DOHH2 (cell line): ENCODE results near the gene CDK5RAP3.

Experiments used
- H3F3A ChIP-seq: fragments of 200-600 bp; sonication (generic), shearing (Covaris generic); 2 replicates; pipeline ENCODE4 v1.6.0; 2016; ENCODE audit warnings: antibody characterized with exemption, mild to moderate bottlenecking; ENCODE audit not compliant: control insufficient read depth, insufficient read depth
- H3K27ac ChIP-seq: fragments of 200-600 bp; sonication (generic); 2 replicates; pipeline ENCODE4 v1.5.1; 2014; ENCODE audit warnings: low read depth, mild to moderate bottlenecking, low read length, moderate library complexity
- H3K27me3 ChIP-seq: fragments of 200-600 bp; sonication (generic); 2 replicates; pipeline ENCODE4 v1.6.1; 2014; ENCODE audit warnings: mild to moderate bottlenecking, low read length, mixed read lengths; ENCODE audit not compliant: control insufficient read depth
- H3K36me3 ChIP-seq: fragments of 200-600 bp; sonication (generic); 2 replicates; pipeline ENCODE4 v1.6.1; 2014; ENCODE audit warnings: mild to moderate bottlenecking, low read length, moderate library complexity, mixed read lengths; ENCODE audit not compliant: control insufficient read depth
- H3K4me1 ChIP-seq: fragments of 200-600 bp; sonication (generic); 2 replicates; pipeline ENCODE4 v1.6.1; 2014; ENCODE audit warnings: mild to moderate bottlenecking, low read length, mixed read lengths; ENCODE audit not compliant: control insufficient read depth
- H3K4me2 ChIP-seq: fragments of 200-600 bp; sonication (generic); 2 replicates; pipeline ENCODE4 v1.6.0; 2014; ENCODE audit warnings: mild to moderate bottlenecking, low read length, moderate library complexity
- H3K4me3 ChIP-seq: fragments of 200-600 bp; sonication (generic); 2 replicates; pipeline ENCODE4 v1.5.1; 2014; ENCODE audit warnings: mild to moderate bottlenecking, low read length, mixed read lengths
- H3K79me2 ChIP-seq: fragments of 200-600 bp; sonication (generic); 2 replicates; pipeline ENCODE4 v1.6.1; 2014; ENCODE audit warnings: mild to moderate bottlenecking, low read length, mixed read lengths; ENCODE audit not compliant: control insufficient read depth
- H3K9me2 ChIP-seq: fragments of 200-600 bp; sonication (generic); replicated peaks from 2 replicates; pipeline ENCODE4 v1.6.1; 2014; ENCODE audit warnings: mild to moderate bottlenecking, low read length, mixed read lengths; ENCODE audit not compliant: control insufficient read depth
- H3K9me3 ChIP-seq: fragments of 200-600 bp; sonication (generic); 2 replicates; pipeline ENCODE4 v1.6.1; 2014; ENCODE audit warnings: antibody characterized with exemption, low read length, mixed read lengths; ENCODE audit not compliant: control insufficient read depth, insufficient read depth
- H4K20me1 ChIP-seq: fragments of 200-600 bp; sonication (generic); 2 replicates; pipeline ENCODE4 v1.6.0; 2014; ENCODE audit warnings: low read depth, mild to moderate bottlenecking, antibody characterized with exemption, low read length, moderate library complexity; ENCODE audit not compliant: control insufficient read depth, insufficient read depth
- EZH2phosphoT487 ChIP-seq: fragments of 200-600 bp; sonication (generic); IDR thresholded peaks from 2 replicates; pipeline ENCODE4 v1.6.1; 2017; ENCODE audit warnings: borderline replicate concordance, mild to moderate bottlenecking, antibody characterized with exemption, low read length, moderate library complexity, mixed read lengths
- TF ChIP-seq, protein P1 (sequence below): fragments of 200-600 bp; sonication (generic); IDR thresholded peaks from one replicate; pipeline ENCODE4 v1.5.1; 2014; ENCODE audit warnings: antibody characterized with exemption, mild to moderate bottlenecking, low read depth, low read length; ENCODE audit not compliant: poor library complexity, severe bottlenecking

The CDK5RAP3 gene

GRCh38 chr17:47982091-47982617, 11.2 kb downstream of the CDK5RAP3 start:
- TF ChIP-seq, protein P1, sequence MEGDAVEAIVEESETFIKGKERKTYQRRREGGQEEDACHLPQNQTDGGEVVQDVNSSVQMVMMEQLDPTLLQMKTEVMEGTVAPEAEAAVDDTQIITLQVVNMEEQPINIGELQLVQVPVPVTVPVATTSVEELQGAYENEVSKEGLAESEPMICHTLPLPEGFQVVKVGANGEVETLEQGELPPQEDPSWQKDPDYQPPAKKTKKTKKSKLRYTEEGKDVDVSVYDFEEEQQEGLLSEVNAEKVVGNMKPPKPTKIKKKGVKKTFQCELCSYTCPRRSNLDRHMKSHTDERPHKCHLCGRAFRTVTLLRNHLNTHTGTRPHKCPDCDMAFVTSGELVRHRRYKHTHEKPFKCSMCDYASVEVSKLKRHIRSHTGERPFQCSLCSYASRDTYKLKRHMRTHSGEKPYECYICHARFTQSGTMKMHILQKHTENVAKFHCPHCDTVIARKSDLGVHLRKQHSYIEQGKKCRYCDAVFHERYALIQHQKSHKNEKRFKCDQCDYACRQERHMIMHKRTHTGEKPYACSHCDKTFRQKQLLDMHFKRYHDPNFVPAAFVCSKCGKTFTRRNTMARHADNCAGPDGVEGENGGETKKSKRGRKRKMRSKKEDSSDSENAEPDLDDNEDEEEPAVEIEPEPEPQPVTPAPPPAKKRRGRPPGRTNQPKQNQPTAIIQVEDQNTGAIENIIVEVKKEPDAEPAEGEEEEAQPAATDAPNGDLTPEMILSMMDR = no peak
- no peak for TF ChIP-seq EZH2phosphoT487
- 0 out of 2 replicates have a peak, but pooled peaks cover 4% of the 10 kb centered on the region for H4K20me1 ChIP-seq
- no peaks in the 10 kb centered on the region for H3K27me3 ChIP-seq
- no peaks in the 10 kb centered on the region for H3K9me2 ChIP-seq
- H3K79me2 ChIP-seq = no peaks in the 10 kb centered on the region
- peaks cover 59% of the 10 kb centered on the region for H3K36me3 ChIP-seq
- no peak overlapping the region for H3K4me3 ChIP-seq
- 0 out of 2 replicates have a peak, but pooled peaks cover 2% of the 10 kb centered on the region for H3K4me1 ChIP-seq
- no peaks in the 10 kb centered on the region for H3F3A ChIP-seq
- H3K9me3 ChIP-seq = no peaks in the 10 kb centered on the region
- no peak overlapping the region for H3K4me2 ChIP-seq
- no peak overlapping the region for H3K27ac ChIP-seq

DNA sequence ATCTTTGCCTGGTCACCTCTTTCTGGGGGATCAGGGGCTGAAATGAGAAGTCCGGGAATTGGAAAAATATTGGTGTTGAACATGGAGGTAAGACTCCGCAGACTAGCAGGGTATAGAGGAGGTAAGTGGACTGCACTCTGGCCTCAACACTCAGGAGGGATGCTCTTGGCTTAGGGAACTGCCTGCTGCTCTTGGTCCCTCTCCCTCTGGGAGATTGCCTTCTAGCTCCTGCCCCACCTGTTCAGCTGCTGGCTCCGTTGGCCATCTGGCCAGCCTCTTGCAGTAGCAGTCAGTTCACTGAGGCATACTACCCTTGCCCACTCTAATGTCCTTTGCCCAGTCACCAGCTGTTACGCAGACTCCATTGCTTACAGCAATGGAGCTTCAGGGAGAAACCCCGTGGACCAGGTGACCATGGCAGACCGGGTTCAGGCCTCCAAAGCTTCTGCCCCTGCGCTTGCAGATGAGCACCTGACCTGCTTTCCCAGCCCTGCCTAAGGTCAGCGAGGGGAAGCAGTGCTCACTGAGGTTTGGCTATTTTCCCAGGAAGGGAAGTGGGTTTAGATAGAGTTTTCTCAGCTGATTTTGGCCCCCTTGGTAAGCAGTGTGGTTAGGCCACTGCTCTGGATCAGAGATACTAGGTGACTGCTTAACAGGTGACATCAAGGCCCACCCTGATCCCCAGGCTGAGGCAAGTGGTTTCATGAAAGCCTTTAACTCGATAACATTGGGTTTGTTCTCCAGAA, 11.9 kb downstream of the CDK5RAP3 start:
- Histone ChIP-seq H3K27ac (no peak overlapping the region), H3K4me3 (no peak overlapping the region), H3K36me3 (peaks cover 54% of the 10 kb centered on the region), H3K27me3 (no peaks in the 10 kb centered on the region), H3K9me3 (no peaks in the 10 kb centered on the region), H4K20me1 (0 out of 2 replicates have a peak, but pooled peaks cover 4% of the 10 kb centered on the region), H3F3A (no peaks in the 10 kb centered on the region), H3K4me1 (0 out of 2 replicates have a peak, but pooled peaks cover 2% of the 10 kb centered on the region), H3K4me2 (no peak overlapping the region), H3K9me2 (no peaks in the 10 kb centered on the region), H3K79me2 (no peaks in the 10 kb centered on the region)
- TF ChIP-seq EZH2phosphoT487 = no peak
- TF ChIP-seq, protein P1 = no peak

GRCh38 chr17:47983492-47984223, 12.7 kb downstream of the CDK5RAP3 start:
- H3K79me2 ChIP-seq = no peaks in the 10 kb centered on the region
- no peak overlapping the region for H3K4me3 ChIP-seq
- no peaks in the 10 kb centered on the region for H3K4me1 ChIP-seq
- H3K27ac ChIP-seq = no peak overlapping the region
- TF ChIP-seq EZH2phosphoT487 = no peak
- TF ChIP-seq, protein P1 = no peak
- H3K9me2 ChIP-seq = no peaks in the 10 kb centered on the region
- peaks cover 48% of the 10 kb centered on the region for H3K36me3 ChIP-seq
- H3K9me3 ChIP-seq = no peaks in the 10 kb centered on the region
- H3K27me3 ChIP-seq = no peaks in the 10 kb centered on the region
- 0 out of 2 replicates have a peak, but pooled peaks cover 1% of the 10 kb centered on the region for H4K20me1 ChIP-seq
- H3F3A ChIP-seq = no peaks in the 10 kb centered on the region
- no peak overlapping the region for H3K4me2 ChIP-seq
